Immature natural killer cell (primary cell): ENCODE data around the gene RCOR3. TPM values are rescaled to one million over a fixed set of nuclear protein-coding genes. Genes with fewer than 3 reads are reported as not detected.

Experiments
- DNase-seq, 3 donors: peaks; one replicate each; pipeline ENCODE4 v3.0.0; 2022; ENCODE audit warnings: mixed read lengths in 1 of 3
- H3K27ac Mint-ChIP-seq, 6 donors: one replicate each; pipeline ENCODE4 v1.8.0; 2020; ENCODE audit warnings: mixed read lengths in 6 of 6, mild to moderate bottlenecking in 5 of 6, inconsistent platforms in 4 of 6, moderate library complexity in 3 of 6
- H3K27me3 Mint-ChIP-seq, 3 donors: one replicate each; pipeline ENCODE4 v1.8.0; 2020 to 2021; ENCODE audit warnings: low read depth in 3 of 3, mild to moderate bottlenecking in 3 of 3, mixed read lengths in 3 of 3, moderate library complexity in 3 of 3, inconsistent platforms in 1 of 3
- H3K36me3 Mint-ChIP-seq, 3 donors: one replicate each; pipeline ENCODE4 v1.8.0; 2020; ENCODE audit warnings: mixed read lengths in 3 of 3, inconsistent platforms in 2 of 3, mild to moderate bottlenecking in 2 of 3
- H3K4me1 Mint-ChIP-seq, 2 donors: one replicate each; pipeline ENCODE4 v1.8.0; 2020; ENCODE audit warnings: inconsistent platforms in 2 of 2, mild to moderate bottlenecking in 2 of 2, mixed read lengths in 2 of 2, moderate library complexity in 1 of 2
- H3K4me3 Mint-ChIP-seq, 5 donors: one replicate each; pipeline ENCODE4 v1.8.0; 2020; ENCODE audit warnings: mild to moderate bottlenecking in 5 of 5, mixed read lengths in 5 of 5, inconsistent platforms in 3 of 5, moderate library complexity in 3 of 5
- H3K9me3 Mint-ChIP-seq, 6 donors: one replicate each; pipeline ENCODE4 v1.8.0; 2020; ENCODE audit warnings: mild to moderate bottlenecking in 6 of 6, mixed read lengths in 6 of 6, inconsistent platforms in 4 of 6, moderate library complexity in 3 of 6
- polyA plus RNA-seq, 3 donors: library from polyadenylated mRNA; unstranded; fragments of 300-500 nt; fragmentation: Illumina TruSeq; gene quantifications; one replicate each; pipeline ENCODE4 v1.2.3, GENCODE V29; 2021

RCOR3 gene
- polyA plus RNA-seq, 3 donors from 2014 or later: 11.7 to 33.3 (median 16.4) TPM

DNA sequence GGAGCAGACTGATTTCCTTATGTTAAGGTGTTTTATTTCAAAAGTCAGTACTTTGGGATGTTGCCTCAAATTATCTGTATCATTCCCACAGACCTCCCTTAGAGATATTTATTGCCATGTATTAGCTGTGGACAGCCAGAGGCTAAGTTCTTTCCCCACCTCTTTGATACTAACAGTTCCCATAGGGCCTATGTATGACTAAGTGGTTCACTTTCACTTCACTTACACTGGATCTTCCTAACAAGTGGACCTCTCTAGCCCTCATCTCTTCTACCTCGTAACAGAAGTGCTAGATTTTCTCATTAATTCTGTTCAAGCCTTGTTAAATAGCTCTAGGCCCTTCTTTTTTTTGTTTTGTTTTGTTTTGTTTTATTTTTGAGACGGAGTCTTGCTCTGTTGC is 73.7 kb downstream of the RCOR3 start:
- H3K36me3 Mint-ChIP-seq: peaks cover 0 to 5% (median 0%) of the 10 kb centered on the region in 3 donors
- peak overlapping the region; percentile 8 to 79 (median 62) for H3K27ac Mint-ChIP-seq
- H3K9me3 Mint-ChIP-seq: no peaks in the 10 kb centered on the region
- H3K4me1 Mint-ChIP-seq: peaks cover 91 to 98% of the 10 kb centered on the region in 2 donors
- peaks cover 0 to 2% (median 2%) of the 10 kb centered on the region in 3 donors for H3K27me3 Mint-ChIP-seq
- no peak overlapping the region for H3K4me3 Mint-ChIP-seq
- no peak for DNase-seq

- DNase-seq: no peak
- Mint-ChIP-seq H3K9me3 (no peaks in the 10 kb centered on the region), H3K4me3 (peak overlapping the region in 2 of 5 donors; percentile 14 to 26), H3K27me3 (peaks cover 0 to 2% (median 2%) of the 10 kb centered on the region in 3 donors), H3K36me3 (peaks cover 0 to 5% (median 0%) of the 10 kb centered on the region in 3 donors), H3K4me1 (peaks cover 87 to 95% of the 10 kb centered on the region in 2 donors), H3K27ac (peak overlapping the region; percentile 7 to 91 (median 66))
These were observed 74.7 kb downstream of the RCOR3 start for GRCh38 chr1:211333906-211334305.

DNA sequence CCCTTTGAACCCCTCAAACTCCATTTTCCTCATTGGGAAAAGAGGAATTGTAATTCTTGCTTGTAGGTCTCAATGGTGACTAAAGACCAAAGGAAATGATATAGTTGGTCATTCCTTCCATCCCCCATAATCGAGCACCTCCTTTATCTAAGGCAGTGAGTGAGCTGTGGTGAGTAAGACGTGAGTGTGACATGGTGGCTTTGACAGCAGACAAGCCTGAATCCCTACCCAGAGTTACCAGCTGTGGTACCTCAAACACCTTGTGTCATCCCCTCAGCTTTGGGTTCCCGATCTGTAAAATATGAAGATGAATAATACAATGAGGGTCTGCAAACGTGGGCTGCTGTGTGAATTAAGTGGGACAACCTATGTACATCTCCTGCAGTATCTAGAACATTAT is 75.8 kb downstream of the RCOR3 start:
- H3K27ac Mint-ChIP-seq: peak overlapping the region; percentile 60 to 91 (median 87)
- no peaks in the 10 kb centered on the region for H3K9me3 Mint-ChIP-seq
- H3K36me3 Mint-ChIP-seq: peaks cover 0 to 5% (median 0%) of the 10 kb centered on the region in 3 donors
- DNase-seq: peak; percentile 30 to 44 (median 32)
- peaks cover 87 to 94% of the 10 kb centered on the region in 2 donors for H3K4me1 Mint-ChIP-seq
- H3K4me3 Mint-ChIP-seq: peak overlapping the region; percentile 67 to 84 (median 73)
- peaks cover 0 to 2% (median 2%) of the 10 kb centered on the region in 3 donors for H3K27me3 Mint-ChIP-seq

DNA sequence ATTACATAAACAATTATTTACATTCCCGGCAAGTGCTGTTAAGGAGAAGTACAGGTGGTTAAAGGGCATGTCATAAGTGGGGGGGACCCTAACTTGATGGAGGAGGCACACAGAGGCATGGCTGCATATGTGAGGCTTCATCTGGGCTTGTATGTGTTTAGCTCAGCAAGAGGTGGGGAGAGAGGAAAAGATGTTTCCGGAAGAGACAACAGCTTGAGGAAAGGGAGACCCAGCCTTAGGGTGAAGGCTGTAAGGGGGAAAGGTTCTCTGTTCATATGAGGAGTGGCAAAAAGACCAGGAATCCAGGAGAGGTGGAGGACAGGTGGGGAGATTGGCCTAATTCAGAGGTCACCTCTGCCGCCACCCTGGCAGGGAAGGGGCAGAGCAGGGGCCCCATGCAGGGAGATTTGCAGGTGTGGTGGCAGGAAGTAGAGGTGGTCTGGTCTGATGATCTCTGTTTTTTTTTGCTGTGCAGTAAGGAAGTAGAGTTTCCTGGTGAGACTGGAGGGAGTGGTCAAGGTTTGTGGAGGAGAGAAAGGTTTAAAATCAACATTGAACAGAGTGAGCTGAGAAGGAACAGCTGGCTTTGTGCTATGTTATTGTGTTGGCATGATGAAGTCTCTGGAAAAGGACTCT is 76.5 kb downstream of the RCOR3 start:
- Mint-ChIP-seq H3K4me1 (peaks cover 82 to 89% of the 10 kb centered on the region in 2 donors), H3K4me3 (peak overlapping the region; percentile 67 to 84 (median 73)), H3K27ac (peak overlapping the region; percentile 60 to 91 (median 87)), H3K27me3 (peaks cover 0 to 2% (median 2%) of the 10 kb centered on the region in 3 donors), H3K36me3 (peaks cover 0 to 5% (median 0%) of the 10 kb centered on the region in 3 donors), H3K9me3 (no peaks in the 10 kb centered on the region)
- DNase-seq: peak in 2 of 3 donors; percentile 37 to 40

GRCh38 chr1:211336161-211336560 is 77.0 kb downstream of the RCOR3 start:
- peaks cover 0 to 2% (median 2%) of the 10 kb centered on the region in 3 donors for H3K27me3 Mint-ChIP-seq
- no peaks in the 10 kb centered on the region for H3K9me3 Mint-ChIP-seq
- H3K36me3 Mint-ChIP-seq: peaks cover 0 to 5% (median 0%) of the 10 kb centered on the region in 3 donors
- peak overlapping the region; percentile 67 to 84 (median 73) for H3K4me3 Mint-ChIP-seq
- no peak for DNase-seq
- peak overlapping the region; percentile 60 to 91 (median 87) for H3K27ac Mint-ChIP-seq
- H3K4me1 Mint-ChIP-seq: peaks cover 82 to 89% of the 10 kb centered on the region in 2 donors

DNA sequence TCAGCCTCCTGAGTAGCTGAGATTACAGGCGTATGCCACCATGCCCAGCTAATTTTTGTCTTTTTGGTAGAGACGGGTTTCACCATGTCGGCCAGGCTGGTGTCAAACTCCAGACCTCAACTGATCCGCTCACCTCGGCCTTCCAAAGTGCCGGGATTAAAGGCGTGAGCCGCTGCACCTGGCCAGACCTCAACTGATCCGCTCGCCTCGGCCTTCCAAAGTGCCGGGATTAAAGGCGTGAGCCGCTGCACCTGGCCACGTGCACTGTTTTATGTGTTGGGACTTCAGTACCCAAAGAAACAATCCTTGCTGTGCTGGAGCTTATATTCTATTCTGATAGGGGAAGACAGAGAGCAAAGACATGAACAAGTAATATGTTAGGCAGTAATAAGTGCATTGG is 77.6 kb downstream of the RCOR3 start:
- Mint-ChIP-seq H3K9me3 (no peaks in the 10 kb centered on the region), H3K27ac (peak overlapping the region; percentile 27 to 91 (median 80)), H3K27me3 (peaks cover 0 to 2% (median 2%) of the 10 kb centered on the region in 3 donors), H3K4me3 (peak overlapping the region; percentile 24 to 84 (median 73)), H3K36me3 (peaks cover 0 to 5% (median 0%) of the 10 kb centered on the region in 3 donors), H3K4me1 (peaks cover 85 to 89% of the 10 kb centered on the region in 2 donors)
- no peak for DNase-seq

- Mint-ChIP-seq H3K4me3 (peak overlapping the region in 3 of 5 donors; percentile 1 to 57 (median 14)), H3K4me1 (peaks cover 82 to 89% of the 10 kb centered on the region in 2 donors), H3K36me3 (peaks cover 0 to 5% (median 0%) of the 10 kb centered on the region in 3 donors), H3K27ac (peak overlapping the region; percentile 27 to 91 (median 74)), H3K27me3 (peaks cover 0 to 2% (median 2%) of the 10 kb centered on the region in 3 donors), H3K9me3 (no peaks in the 10 kb centered on the region)
- no peak for DNase-seq
These were observed 78.5 kb downstream of the RCOR3 start for GRCh38 chr1:211337430-211338223.

- Mint-ChIP-seq H3K27me3 (peaks cover 0 to 2% (median 2%) of the 10 kb centered on the region in 3 donors), H3K4me3 (no peak overlapping the region), H3K27ac (peak overlapping the region in 4 of 6 donors; percentile 19 to 87 (median 71)), H3K9me3 (no peaks in the 10 kb centered on the region), H3K4me1 (peaks cover 83 to 88% of the 10 kb centered on the region in 2 donors), H3K36me3 (peaks cover 0 to 5% (median 0%) of the 10 kb centered on the region in 3 donors)
- DNase-seq: no peak
These were observed 79.1 kb downstream of the RCOR3 start for GRCh38 chr1:211338224-211338620.

DNA sequence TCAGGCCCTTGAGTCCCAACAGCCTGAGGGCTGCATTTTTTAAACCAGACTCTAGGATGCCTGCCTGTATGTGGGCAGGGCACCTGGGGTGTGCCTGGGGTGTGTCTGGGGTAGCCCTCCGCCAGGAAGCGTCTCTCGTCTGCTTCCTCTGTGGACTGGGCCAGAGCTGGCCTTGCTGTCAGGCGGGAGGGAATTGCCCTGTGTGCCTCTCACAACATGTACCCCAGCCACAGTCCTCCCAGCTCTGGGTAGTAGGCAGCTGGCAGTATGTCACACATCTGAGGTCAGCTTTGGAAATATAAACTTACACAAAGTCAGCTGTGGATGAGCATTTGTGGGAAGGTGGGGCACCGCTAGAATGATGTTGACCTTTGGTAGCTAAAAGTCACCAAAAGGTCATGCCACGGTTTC is 80.5 kb downstream of the RCOR3 start:
- no peak overlapping the region for H3K4me3 Mint-ChIP-seq
- H3K27me3 Mint-ChIP-seq: peaks cover 0 to 2% (median 2%) of the 10 kb centered on the region in 3 donors
- peak overlapping the region in 5 of 6 donors; percentile 48 to 81 (median 65) for H3K27ac Mint-ChIP-seq
- peaks cover 82 to 89% of the 10 kb centered on the region in 2 donors for H3K4me1 Mint-ChIP-seq
- DNase-seq: no peak
- peaks cover 0 to 5% (median 0%) of the 10 kb centered on the region in 3 donors for H3K36me3 Mint-ChIP-seq
- H3K9me3 Mint-ChIP-seq: no peaks in the 10 kb centered on the region

GRCh38 chr1:211340622-211341507 is 81.7 kb downstream of the RCOR3 start:
- Mint-ChIP-seq H3K27me3 (peaks cover 0 to 2% (median 0%) of the 10 kb centered on the region in 3 donors), H3K36me3 (no peaks in the 10 kb centered on the region), H3K4me1 (peaks cover 72 to 85% of the 10 kb centered on the region in 2 donors), H3K9me3 (no peaks in the 10 kb centered on the region), H3K4me3 (no peak overlapping the region), H3K27ac (peak overlapping the region in 4 of 6 donors; percentile 12 to 65 (median 48))
- DNase-seq: no peak

- no peaks in the 10 kb centered on the region for H3K36me3 Mint-ChIP-seq
- no peaks in the 10 kb centered on the region for H3K9me3 Mint-ChIP-seq
- no peak overlapping the region for H3K27ac Mint-ChIP-seq
- peaks cover 66 to 85% of the 10 kb centered on the region in 2 donors for H3K4me1 Mint-ChIP-seq
- no peak for DNase-seq
- H3K4me3 Mint-ChIP-seq: no peak overlapping the region
- peaks cover 0 to 2% (median 0%) of the 10 kb centered on the region in 3 donors for H3K27me3 Mint-ChIP-seq
These were observed 82.8 kb downstream of the RCOR3 start for GRCh38 chr1:211341999-211342398.

- no peaks in the 10 kb centered on the region for H3K9me3 Mint-ChIP-seq
- peak overlapping the region in 3 of 6 donors; percentile 35 to 73 (median 60) for H3K27ac Mint-ChIP-seq
- no peak overlapping the region for H3K4me3 Mint-ChIP-seq
- DNase-seq: no peak
- H3K4me1 Mint-ChIP-seq: peaks cover 61 to 87% of the 10 kb centered on the region in 2 donors
- no peaks in the 10 kb centered on the region for H3K36me3 Mint-ChIP-seq
- no peaks in the 10 kb centered on the region for H3K27me3 Mint-ChIP-seq
These were observed 84.4 kb downstream of the RCOR3 start for GRCh38 chr1:211343607-211344006.

DNA sequence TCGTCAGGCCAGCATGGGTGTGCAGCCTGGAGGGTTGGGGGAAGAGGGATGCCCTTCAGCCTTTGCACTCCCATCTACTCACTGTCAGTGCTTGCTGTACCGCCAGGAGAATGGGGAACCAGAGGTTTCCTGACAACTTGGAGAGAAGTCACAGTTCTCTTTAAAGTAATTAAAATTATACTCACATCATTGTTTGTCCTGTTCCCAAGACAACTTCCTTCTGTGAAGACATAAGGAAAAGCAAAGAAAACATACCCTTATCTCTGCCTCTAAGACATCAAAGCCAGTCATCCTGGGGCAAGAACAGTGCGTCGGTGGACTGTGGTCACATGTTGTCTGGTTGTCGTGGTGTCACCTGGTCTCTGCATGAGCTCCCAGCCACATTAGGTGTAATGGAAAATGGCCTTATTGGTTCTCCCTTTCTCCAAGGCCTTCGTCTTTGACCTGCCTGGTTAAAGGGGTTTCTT is 85.0 kb downstream of the RCOR3 start:
- DNase-seq: no peak
- H3K27ac Mint-ChIP-seq: peak overlapping the region in 4 of 6 donors; percentile 10 to 73 (median 37)
- H3K4me3 Mint-ChIP-seq: no peak overlapping the region
- H3K27me3 Mint-ChIP-seq: no peaks in the 10 kb centered on the region
- H3K9me3 Mint-ChIP-seq: no peaks in the 10 kb centered on the region
- peaks cover 0 to under 1% (median 0%) of the 10 kb centered on the region in 3 donors for H3K36me3 Mint-ChIP-seq
- H3K4me1 Mint-ChIP-seq: peaks cover 58 to 88% of the 10 kb centered on the region in 2 donors
